Limb (tissue), 2 donors: ENCODE data around the gene PRSS50.

Experiments used
- DNase-seq, 2 donors: peaks; one replicate each; pipeline ENCODE4 v3.0.0-alpha.2; 2016; ENCODE audit errors: extremely low spot score in 2 of 2

PRSS50 gene

DNA sequence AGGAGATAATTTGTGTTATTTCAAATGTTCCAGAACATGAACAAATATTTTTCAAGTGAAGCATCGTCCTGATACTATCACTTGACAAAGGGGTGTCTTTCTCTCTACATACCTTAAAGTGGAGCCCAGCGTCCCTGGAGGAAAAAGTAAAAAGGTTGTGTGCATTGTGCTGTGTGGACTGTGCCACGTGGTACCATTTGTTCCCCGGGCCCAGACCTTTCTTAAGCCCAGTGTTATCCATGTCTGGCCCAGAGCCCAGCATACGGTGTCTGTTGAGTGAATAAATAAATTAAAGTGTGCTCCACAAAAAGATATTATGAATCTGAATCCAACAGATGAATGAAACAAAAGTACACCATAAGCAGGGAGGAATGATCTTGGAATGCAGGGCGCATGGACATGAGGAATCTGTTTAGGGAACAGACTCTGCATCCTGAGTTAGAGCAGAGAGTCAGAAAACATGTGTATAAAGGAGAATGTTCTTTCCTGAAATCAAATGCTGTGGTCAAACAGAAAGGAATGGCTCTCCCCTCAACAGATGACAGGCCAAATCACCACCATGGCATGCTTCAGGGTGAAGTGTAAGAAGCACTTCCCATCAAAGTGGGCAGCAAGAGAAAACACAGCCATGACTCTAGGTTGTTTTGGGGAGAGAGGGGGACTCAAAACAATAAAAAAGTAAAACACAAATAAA, 8.1 kb upstream of the PRSS50 start:
- peak in 1 of 2 donors; percentile 3 for DNase-seq

DNA sequence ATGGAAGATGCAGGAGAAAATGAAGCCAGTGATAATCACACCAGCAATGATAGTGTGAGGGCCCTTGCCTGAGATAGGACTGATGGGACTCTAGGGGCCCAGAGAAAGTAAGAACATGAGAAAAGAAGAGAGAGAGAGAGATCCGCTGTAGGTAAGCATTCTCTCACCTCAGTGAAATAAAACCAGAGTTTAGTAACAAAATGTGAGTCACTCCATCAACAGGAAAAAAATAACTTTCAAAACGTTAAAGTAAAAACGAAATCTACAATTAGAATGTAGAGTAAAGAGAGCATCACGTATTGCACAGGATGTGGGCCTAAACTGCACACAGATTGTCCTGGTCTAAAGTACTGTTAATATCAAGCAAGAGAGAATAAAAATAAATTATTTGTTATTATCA, 6.8 kb upstream of the PRSS50 start:
- no peak for DNase-seq

DNA sequence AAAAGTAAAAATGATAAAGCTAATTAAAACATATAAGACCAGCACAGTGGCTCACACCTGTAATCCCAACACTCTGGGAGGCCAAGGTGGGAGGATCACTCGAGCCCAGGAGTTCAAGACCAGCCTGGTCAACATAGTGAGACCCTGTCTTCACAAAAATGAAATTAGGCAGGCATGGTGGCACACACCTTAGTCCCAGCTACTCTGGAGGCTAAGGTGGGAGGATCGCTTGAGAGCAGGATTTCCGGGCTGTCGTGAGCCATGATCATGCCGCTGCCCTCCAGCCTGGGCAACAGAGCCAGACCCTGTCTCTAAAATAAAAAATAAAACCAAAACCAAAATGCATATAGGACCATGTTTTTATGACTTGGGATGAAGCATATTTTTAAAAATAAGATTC, 4.8 kb upstream of the PRSS50 start:
- no peak for DNase-seq

DNA sequence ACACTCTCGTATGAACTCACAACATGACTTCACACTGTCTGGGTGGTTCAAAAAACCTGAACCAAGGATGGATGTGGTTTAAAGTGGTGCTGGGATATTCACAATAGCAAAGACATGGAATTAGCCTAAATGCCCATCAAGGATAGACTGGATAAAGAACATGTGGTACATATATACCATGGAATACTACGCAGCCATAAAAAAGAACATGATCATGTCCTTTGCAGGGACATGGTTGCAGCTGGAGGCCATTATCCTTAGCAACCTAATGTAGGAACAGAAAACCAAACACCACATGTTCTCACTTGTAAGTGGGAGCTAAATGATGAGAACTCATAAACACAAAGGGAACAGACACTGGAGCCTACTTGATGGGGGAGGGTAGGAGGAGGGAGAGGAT, 3.3 kb upstream of the PRSS50 start:
- no peak for DNase-seq

DNA sequence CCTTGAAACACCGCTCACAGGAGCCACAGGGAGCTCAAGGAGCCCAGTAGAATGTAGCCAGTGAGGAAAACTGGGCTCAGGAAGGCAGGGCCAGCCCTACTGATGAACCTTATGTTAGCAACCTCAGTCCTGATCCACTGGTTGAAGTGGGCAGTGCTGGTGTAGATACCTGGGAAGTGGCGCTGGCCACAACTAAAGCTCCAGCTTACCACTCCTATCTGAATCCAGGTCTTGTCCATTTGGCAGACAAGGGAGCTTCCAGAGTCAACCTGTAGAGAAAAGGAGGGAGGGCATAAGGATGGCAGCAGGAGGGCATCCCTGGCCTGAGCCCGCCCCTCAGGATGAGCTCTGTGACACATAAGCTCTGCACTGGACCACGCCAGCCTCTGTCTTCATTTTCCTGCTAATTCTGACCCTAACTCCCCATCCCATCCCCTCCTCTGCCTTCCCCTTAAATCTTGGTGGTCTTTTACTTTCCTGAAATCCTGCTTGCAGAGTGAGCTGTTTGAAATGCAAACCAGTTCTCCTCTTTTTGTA, 2.1 kb upstream of the PRSS50 start:
- no peak for DNase-seq

DNA sequence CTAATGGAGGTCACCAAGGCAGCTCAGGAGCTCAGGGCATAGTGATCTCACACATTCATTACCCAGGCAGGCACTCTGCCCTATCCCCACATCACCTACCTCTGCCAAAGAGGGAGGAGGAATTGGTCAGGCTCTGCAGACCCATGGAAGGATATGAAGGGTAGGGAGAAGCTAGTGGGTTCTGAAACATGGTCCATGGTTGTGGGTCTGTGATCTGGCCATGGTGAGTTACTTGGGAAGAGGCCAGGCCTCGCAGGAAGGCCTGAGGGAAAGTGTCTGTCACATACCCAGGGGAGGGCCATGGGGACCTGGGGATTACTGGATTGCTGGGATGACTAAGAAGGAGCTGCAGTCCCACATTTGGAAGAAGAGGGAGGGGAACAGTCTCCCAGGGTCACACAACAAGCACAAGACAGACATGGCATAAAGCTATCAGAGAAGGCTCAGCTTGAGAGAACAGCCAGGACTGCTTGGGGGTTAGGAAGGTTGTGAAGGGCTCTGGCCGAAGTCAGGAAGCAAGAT, 1.4 kb upstream of the PRSS50 start:
- DNase-seq: no peak

DNA sequence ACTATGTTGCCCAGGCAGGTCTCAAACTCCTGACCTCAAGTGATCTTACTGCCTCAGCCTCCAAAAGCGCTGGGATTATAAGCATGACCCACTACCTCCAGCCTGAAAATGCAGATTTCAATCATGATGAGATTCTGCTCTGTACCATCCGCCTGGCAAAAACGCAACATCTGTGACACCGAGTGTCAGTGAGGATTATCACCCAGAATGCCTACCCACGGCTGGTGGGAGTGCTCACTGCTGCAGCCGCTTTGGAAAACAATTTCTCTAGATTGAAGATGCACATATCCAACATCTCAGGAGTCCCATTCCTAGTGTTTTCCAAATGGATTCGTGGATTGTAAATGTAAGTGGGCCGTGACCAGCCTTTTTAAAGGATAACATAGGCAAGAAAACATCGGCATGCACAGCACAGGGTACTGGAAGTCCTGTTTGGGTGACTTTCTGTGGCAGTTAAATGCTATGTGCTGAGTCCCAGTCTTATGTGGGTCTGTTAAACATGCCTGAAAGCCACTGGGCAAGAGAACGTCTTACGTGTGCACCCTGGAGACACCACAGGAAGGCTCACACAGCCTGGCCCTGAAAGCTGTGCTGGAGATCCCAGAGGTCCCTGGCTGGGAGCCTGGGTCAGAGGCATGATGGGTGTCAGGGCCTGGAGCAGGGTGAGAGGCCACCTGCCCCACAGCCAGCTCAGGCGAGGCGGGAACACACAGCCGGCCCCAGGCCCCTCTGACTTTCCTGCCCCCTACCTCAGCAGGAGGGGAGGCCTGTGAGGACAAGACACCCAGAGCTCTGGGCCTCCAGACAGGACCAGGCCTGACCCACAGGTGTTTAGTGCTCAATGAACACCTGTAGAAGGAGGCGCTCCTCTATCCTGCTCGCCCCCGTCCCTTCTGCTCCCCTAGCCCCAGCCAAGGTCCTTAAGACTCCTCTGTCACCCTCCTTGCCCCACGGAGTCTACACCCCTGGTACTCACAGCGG, 918 bp downstream of the PRSS50 start:
- no peak for DNase-seq

DNA sequence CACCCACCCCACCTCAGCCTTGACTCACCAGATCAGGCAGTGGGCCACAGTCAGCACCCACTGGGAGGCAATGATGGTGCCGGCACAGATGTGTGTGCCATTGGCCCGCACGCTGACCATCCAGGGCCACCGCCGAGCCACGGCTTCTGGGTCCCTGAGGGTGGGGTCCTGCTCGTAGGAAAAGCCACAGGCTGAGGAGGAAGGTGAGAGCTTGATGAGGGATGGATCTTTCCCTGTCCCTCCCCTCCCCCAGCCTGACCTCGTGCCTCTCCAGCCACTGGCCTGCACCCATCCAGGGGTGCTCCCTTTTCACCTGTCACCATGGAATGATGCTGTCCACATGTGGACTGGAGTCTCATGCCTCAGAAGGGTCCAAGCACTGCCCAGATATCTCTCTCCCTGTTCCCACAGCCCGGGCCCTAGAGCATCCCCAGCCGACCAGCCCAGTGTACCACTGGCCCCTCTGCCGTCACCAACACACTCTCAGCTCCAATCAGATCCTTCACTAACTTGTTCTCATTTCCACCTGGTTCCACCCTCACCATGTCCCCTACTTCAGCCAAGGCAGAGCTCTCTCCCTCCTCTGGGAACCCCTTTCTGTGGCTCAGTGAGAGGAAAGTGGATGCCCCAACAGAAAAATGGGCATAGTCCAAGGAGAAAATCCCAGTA, 2.0 kb downstream of the PRSS50 start:
- DNase-seq: no peak

DNA sequence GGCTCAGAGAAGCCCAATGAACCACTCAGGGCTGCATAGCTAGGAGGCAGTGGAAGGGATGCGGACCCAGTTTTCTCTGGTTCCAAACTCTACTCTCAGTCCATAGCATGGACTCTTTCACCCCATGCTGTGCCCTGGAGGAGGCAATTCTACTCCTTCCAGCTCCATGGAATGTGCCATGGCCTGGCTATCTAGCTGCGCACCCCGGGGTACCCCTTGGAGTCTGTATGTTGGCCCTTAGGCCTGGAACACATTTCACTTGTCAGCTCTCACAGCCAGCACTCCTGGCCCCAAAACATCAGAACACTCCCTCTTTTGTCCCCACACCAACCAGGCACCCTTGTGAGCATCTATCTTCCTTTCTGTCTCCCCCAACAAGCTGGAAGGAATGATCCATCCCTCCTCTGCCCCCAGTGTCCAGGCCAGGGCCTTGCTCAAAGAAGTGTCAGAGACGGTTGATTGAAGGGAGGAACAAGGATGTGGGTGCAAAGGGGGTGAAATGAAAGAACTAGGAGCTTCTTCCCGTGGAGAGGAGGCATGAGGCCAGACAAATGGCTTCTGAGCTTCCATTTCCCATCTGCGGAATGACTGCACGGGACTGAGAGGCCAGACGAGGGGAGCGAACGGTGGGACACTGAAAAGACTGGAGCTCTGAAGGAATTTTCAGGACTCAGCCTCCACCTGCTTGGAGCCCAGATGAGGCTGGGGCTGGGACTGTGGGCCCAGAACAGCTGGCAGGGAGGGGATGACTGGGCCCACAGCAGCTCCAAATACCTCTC, 2.8 kb downstream of the PRSS50 start:
- no peak for DNase-seq

DNA sequence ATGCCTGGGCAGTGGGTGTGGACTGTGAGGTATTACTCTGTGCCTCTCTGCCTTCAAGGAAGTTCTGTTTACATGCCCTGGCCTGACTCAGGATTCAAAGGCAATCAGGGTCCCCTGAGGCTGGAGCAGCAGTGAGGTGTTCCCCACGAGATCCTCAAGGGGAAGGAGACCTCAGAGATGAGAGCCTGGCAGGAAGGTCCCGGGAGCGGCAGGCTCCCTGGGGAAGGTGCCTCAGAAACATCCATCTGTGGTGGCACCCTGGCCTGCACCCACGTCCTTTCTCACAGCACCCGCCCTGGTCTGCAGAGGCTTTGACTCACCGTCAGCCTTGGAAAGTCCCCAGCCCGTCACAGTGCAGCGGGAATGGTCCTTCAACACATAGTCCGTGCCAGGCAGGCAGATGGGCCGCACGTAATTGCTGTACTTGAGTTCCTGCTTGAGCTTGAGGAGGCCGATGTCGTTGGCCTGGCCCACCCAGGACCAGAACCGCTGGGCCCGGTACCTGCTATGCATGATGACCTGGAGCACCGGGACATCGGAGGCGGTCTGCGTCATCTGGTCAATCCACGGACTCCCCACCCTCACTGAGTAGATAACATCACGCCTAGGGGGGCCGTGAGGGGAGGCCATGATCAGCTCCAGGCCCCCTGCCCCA, 3.6 kb downstream of the PRSS50 start:
- DNase-seq: no peak

DNA sequence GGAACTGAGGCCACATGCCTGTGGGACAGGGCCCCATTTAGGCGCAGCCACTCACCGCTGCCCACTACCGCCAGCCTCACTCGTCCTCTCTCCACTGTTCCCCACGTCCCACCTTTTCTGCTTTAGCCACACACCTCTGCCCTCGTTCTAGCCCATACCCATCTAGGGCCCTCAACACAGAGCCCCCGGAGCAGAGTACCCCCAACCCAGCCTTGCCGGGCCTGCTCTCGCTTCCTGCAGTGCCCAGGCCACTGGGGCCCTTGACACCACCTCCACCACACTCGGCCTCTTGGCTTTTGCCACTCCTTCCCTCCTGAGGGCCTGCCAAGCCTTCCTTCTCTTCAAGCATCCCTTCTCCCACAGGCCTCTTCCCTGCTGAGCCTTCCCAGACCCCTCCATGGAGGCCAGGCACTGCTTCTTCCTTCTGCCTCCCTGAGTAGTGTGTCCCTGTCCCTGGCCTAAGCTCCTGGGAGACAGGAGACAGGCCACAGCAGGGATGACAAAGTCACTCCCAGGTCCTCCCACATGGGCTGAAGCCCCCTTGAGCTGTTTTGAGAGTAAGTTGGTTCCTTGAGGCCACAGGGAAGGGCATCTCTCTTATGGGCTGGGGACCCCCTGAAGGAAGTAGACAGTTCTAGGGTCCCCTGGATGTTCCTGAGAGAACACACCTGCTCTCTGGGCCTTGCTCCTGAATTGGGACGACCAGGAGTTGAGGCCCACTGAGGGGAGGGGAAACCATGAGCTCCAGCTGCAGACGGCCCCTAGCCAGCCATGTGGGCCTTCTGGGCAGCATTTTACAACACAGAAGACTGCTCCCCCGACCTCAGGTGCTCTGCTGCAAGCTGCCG, 4.4 kb downstream of the PRSS50 start:
- no peak for DNase-seq

DNA sequence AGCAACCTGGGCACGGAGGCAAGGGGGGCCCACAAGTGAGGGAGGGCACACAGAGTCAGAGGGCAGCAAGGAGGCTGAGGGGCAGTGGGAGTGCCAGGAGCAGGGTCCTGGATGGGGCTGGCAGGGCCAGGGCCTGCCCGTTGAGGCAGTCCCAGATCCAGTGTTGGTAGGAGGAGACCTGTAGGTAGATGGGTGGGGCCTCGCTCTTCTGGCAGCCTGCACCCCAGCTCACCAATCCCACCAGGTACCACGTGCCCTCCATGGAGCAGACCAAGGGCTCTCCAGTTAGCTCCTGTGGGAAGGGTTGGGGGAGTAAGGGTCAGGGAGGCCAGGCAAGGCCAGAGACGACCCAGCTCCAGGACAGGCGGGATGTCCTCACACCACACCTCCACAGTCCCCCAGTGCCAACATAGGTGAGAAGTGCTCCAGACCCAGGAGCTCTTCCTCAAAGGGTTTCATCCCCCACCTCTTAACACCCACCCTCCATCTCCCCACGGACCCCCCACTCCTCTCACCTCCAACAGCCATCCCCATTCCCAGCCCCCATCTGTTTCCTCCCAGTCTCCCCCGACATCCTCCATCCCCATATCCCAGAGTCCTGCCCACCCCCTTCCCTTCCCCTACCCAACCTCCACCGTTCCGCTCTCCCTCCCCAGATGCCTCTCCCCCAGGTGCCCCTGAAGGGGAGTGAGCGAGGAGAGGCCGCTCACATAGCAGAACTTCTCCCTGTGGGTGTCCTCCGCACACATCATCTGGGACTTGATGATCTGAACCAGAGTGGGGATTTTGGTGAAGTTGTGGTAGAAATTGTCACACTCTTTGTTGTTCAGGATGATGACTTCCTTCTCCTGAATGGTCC, 5.2 kb downstream of the PRSS50 start:
- no peak for DNase-seq

DNA sequence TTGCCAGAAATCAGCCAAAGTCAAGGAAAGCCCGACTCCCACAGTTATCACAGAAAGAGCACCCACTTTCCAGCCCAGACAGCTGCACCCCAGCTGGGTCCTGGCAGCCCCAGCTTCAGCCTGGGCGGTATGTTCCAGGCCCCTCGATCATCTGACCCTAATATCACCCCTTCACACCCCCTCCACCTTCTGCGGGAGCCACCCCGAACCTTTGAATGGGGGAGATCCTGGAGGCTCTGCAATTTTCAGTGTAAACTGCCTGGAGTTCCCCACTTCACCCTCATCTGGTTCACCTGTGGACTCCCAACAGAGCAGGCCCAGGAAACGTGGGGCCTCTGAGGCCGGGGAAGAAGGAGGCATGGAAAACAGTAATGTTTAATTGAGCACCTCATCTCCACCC, 5.9 kb downstream of the PRSS50 start:
- DNase-seq: no peak

DNA sequence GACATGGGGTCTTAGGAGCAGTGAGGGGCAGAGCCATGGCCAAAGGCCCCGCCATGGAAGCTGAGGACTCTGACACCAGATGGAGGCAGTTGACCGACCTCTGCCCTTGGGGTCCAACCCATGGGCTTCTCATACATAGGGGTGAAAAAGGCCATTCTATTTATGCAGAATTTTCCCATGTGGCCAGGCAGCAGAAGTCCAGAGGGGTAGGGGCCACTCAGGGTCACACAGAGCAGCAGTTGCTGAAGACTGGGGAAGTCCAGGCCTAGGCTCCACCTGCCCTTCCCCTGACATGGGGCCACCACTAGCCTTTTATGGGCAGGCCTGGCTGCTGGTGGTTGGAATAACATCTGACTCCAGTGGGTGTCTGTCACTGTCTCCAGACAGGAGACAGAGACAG, 6.4 kb downstream of the PRSS50 start:
- DNase-seq: no peak

DNA sequence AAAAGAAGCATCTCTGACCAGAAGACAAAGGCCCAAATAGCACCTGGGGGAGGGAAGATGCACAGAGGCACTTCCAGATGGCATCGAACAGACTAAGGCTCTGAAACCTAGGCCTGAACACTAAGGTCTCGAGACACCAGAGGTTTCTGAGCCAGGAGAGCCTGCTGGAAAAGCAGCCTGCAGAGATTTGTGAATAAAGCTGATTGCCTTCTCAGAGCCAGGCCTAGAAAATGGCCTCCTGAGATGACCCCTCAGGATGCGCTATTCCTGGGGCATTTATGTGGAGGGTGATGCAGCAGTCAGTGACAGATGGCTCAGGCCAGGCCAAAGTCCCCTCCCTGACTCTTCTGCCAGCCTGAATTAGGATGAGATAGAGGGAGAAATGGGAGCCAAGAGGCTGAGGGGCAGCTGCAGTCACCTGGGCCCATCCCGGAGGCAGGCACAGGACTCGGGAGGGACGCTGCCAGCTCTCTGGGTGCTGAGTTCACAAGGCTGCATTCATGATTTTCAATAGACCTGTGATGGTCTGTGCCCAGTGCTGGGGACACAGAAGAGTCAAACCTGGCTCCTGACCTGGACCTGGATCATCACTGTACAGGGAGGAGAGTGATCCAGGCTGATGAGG, 6.9 kb downstream of the PRSS50 start:
- no peak for DNase-seq

DNA sequence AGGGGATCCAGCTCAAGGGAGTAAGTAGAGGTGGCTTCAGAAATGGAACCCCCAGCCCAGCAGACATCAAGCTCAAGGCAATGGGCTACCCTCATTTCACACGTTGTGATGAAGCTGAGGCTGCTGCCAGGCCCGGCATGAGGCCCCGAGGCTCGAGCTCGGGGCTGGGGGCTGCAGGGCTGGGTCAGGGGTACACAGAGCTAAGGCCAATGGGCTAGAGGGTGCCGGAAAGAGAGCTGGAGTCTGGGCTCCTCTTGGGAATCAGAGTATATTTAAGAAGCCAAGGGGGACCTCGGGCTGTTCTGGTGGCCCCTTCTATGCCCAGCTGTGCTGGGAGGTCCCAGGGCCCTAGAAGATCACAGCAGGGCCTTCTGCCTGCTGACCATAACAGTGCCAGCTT, 7.4 kb downstream of the PRSS50 start:
- no peak for DNase-seq

DNA sequence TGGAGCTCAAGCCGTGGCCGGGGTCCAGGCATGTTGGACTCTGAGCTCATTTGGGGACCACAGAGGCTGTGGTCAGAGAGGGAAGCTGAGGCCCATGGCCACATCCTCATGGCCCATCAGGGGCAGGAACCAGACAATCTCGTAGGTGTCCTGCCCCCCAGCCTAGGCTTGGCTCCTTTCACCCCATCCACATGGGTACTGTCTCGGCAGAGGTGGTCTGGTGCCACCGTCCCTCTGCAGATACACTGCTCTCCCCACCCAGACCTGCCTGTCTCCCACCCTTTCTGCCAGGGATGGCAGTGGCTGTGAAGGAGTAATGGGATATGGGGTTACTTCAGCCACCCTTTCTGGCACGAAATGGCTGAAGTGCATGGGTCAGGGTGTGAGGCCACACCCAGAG, 7.9 kb downstream of the PRSS50 start:
- DNase-seq: no peak

DNA sequence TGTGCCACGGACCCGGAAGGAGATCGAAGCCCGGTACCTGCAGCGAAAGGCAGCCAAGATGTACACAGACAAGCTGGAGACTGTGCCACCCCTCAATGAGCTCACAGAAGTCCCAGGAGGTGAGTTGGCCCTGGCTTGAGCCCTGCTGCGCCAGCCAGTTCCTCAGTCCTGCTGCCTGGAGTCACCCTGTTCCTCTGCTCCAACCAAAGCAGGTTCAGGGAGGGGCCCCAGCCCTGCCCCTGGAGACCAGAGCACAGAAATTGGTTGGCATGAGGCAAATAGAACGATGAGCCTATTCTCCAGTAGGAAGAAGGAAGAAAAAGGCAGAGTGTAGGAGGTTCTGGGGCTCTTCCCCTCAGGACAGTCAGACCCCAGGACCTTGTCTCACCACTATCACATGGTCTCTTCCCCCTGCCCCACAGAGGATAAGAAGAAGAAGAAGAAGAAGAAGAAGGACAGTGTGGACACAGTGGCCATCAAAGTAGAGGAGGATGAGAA, 8.5 kb downstream of the PRSS50 start:
- no peak for DNase-seq
